NT2/D1 (cell line): ENCODE measurements around the gene HOXC13.

ENCODE experiments used
- SUZ12 ChIP-seq: IDR thresholded peaks from 2 replicates; pipeline ENCODE4 v1.6.1; 2011; ENCODE audit not compliant: insufficient read length, insufficient read depth; ENCODE audit errors: extremely low read depth
- YY1 ChIP-seq: IDR thresholded peaks from 2 replicates; pipeline ENCODE4 v1.6.1; 2011; ENCODE audit not compliant: insufficient read length, insufficient read depth
- ZNF274 ChIP-seq: IDR thresholded peaks from 2 replicates; pipeline ENCODE4 v1.6.1; 2011; ENCODE audit warnings: mild to moderate bottlenecking, low read depth, low read length

- TF ChIP-seq ZNF274 (no peak), YY1 (no peak), SUZ12 (peak; percentile 84)
Observed at GRCh38 chr12:53994009-53994263, 55.3 kb downstream of the HOXC13 start.
